GM19455 (cell line): Measurements from ENCODE around the gene RAPH1.
"Not testable (repeated sequence)": the region's sequence is repeated elsewhere in the genome, so short reads cannot be mapped to it uniquely, and the experiment has no call there.

ENCODE experiments used
- ATAC-seq: cut with Tn5 transposase; IDR thresholded peaks from one replicate; pipeline ENCODE4 v1.9.1; 2021; ENCODE audit not compliant: unreplicated experiment

RAPH1 gene

GRCh38 chr2:203438528-203438927 lies 96.6 kb downstream of the RAPH1 start:
- no peak for ATAC-seq

DNA sequence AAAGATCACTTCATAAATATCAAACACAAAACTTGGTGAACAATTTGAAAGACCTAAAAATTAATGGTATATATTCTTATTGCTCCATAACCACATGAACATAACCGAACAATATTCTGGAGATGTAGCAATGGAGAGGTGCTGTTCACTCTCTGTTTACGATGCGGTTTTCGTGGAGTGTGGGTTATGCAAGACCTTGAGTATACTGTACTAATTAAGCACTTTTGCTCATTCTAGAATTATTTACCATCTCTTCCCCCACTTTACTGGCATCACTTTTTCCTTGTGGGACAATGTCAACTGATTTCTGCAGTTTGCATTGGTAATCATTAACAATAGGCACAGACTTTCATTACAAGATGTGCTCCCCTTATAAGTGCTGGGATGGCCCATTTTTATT lies 97.6 kb downstream of the RAPH1 start:
- no peak for ATAC-seq

DNA sequence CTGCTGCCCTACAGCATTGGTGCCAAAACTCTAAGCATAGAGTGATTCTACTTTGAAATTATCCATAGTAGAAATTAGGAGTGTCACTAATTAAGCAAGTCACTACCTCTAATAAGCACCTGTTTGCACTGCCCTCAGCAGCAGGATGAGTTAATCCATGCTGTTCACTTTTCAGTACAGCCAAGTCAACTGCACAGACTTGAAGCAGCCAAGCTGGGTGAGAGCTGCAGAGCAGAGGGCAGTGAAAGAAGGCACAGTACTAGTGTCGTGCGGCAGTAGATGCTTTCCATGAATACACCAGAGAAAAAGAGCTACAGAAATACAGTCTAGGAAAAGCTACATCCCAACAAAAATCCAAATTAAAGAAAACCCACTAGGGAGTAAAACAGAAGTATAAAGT lies 98.6 kb downstream of the RAPH1 start:
- no peak for ATAC-seq

DNA sequence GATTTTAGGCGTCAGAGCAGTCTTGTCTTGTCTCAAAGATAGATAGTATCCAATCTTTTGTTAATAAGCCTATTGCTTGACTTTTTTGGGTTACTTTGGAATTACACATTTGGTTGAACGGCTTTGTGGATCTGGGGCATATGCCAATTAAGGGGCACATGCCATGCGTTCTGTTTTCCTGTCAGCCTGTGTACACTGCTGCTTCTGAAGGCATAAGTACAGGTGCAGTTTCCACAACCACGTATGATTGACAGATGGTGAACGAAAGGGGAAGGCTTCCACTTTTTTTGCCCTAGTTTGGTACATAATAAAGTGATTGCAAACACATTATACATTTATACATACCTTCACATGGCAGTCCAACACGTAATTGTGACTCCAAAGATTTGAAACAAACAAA lies 102.3 kb downstream of the RAPH1 start:
- ATAC-seq, result no peak

- ATAC-seq, result no peak
Measured at GRCh38 chr2:203431391-203432185, 103.5 kb downstream of the RAPH1 start.

DNA sequence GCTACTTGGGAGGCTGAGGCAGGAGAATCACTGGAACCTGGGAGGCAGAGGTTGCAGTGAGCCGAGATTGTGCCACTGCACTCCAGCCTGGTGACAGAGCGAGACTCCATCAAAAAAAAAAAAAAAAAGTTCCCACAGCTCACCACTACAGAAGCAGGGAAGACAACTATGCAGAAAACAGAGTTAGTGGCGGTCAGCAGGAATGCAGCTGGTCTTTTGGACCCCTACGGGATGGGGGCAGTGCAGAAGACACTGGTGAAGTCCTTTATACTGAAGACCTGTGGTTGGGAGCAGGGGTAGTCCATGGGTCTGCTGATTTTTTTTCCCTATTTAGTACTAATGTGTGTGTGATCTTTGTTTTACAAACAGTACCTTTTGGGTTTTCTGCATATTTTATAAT lies 105.5 kb downstream of the RAPH1 start:
- not testable (repeated sequence) for ATAC-seq

- no peak for ATAC-seq
Measured at GRCh38 chr2:203427061-203427460, 108.0 kb downstream of the RAPH1 start.

DNA sequence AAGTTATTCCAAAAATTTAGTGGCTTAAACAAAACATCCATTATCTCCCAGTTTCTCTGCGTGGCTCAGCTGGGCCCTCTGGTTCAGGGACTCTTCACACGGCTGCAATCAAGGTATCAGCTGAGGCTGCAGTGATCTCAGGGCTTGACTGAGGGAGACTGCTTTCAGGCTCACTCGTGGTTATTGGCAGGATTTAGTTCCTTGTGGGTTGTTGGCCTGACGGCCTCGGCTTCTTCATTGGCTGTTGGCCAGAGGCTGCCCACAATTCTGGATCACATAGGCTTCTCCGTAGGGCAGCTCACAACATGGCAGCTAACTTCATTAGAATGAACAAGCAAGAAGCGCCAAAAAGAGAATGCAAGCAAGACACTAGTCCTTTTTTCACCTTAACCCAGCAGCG lies 116.8 kb downstream of the RAPH1 start:
- ATAC-seq, result no peak

GRCh38 chr2:203413796-203414195 lies 121.3 kb downstream of the RAPH1 start:
- ATAC-seq, result no peak

DNA sequence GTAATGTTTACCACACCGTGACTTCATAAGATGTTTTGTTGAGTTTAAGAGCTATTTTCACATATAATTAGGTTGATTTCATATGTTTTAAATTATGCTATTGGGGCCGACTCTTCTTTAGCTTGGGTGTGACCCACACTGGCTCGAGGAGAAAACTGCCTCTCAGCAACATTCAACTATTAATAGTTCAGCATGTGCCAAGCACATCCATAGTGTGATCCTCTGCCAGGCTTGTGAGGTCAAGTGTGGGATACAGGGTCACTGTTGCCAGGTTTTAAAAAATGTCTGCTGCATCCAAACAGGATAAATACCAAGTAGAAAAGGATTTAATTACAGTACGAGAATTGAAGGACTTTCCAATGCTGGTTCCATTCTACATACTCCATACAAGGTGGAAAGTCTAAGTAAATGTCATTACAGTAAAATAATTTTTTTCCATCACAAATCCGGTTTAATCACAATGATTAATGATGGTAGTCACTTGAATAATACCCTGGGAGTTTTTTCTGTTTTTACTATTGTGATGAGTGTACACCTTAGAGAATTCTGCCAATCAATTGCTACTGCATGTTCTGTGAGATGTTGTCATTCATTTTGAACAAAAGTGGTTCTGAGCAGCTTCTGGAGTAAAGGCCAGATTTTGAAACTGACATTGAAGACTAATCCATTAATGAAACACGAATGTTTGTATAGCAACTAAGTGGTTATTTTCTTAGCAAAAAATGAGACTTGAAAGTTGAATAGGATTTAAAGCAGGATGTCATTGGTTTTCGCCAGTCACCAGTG lies 122.4 kb downstream of the RAPH1 start:
- no peak for ATAC-seq

DNA sequence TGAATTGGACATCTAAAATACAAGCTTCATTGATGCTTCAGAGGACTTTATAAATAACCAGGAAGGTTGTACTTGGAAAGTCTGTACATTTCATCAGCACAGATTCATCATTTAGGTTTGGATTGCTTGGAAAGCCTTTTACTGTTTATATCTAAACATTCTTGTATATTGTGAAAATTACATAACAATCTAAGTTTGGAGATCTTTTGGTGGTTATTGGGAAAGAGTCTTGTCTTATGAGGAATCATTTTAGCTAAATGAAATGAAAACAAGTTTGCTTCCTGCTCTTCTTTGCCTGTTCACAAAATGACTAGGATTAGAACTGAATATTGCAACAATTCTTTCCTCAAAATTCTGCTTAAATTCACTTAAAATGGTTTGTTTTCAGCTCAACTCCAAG lies 127.6 kb downstream of the RAPH1 start:
- no peak for ATAC-seq

GRCh38 chr2:203404996-203405395 lies 130.1 kb downstream of the RAPH1 start:
- ATAC-seq, result no peak

DNA sequence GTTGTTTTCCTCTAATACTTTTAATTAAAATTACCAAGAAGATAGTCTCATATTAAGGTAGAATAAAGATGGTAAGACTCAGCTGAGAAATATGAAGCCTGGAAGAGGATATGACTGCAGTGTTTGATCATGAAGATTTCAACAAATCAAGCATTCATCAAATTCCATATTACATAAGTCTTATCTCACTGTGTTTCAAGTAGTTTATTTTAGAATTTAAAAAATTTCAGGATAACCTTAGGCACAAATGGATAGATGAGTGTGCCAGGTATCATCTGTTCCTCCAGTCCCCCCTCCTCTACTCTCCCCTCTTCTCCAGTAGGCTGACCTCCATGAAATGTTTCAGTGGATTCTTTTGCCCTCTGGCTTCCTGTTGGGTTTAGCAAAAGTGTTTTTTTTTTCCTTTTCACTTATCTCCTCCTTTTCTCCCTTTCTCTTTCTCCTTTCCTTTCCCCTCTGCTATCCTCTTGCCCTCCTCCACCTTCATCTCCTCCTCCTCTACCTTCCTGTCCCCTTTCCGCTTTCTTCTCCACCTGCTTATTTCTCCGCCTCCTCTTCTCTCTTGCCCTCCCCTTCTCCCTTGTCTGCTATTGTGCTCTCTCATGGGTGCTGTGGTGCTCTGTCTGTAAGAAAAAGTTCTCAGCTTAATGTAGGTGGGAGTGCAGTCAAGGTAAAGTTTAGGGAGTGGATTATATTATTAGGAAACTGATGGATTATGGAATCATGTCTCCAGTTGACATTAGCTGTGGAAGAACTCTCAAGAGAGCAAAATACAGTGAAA lies 134.1 kb downstream of the RAPH1 start:
- ATAC-seq, result no peak

DNA sequence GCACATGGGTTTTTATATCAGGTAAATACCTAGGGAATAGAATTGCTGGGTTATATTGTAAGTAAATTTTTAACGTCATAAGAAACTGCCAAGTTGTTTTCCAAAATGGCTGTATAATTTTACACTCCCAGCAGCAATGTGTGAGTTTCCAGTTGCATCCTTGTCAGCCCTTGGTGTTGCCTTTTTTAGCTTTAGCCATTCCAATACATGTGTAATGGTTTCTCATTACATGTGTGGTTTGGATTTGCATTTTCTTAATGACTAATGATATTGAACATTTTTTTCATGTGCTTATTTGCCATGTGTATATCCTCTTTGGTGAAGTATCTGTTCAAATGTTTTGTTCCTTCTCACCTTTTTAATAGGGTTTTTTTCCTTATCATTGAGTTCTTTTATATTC lies 136.1 kb downstream of the RAPH1 start:
- no peak for ATAC-seq

GRCh38 chr2:203396667-203397066 lies 138.4 kb downstream of the RAPH1 start:
- no peak for ATAC-seq

DNA sequence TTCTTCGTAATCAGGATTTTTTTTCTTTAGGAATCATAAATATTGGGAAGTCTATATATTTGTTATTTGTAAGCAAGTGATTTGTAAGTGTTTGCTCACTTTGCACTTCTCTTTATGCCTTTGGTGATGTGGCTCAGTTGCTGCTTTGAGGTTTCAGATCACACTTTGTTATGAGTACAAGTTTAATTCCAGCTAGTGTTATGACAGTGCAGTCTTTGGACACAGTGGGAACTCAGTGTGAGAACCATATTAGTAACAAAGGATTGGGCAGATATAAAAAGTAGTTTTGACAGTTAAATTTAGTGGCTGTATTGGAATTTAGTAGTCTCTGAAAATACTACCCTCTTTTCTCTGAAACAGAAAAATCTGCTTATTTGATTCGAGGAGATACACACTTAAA lies 139.2 kb downstream of the RAPH1 start:
- ATAC-seq, result no peak

DNA sequence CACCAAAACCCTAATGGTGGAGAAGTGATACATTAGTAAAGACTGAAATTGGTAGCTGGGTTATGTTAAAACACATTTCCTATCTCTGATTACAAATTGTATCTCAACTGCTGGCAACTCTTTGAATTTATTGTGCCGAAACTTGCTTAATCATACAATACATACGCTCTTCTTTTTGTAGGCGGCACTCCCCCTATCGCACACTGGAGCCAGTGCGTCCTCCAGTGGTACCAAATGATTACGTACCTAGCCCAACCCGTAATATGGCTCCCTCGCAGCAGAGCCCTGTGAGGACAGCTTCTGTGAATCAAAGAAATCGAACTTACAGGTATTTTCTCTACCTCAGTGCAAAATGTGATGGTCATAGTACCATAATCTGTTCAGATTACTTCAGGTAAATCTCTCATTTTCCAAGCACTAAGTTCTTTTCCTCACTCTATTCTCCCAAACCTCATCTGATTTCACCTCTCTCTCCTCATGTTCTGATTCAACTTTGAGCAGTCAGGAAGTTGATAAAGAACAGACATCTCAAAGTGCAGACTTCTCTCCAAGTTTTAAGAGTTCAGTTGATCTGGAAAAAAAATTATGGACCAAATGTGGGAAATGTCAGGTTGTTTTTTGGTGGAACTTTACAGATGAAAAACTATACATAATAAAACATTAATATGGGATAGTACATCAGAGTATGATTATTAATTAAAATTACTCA lies 140.4 kb downstream of the RAPH1 start:
- ATAC-seq, result no peak

- ATAC-seq, result not testable (repeated sequence)
Measured at GRCh38 chr2:203388153-203388552, 146.9 kb downstream of the RAPH1 start.

DNA sequence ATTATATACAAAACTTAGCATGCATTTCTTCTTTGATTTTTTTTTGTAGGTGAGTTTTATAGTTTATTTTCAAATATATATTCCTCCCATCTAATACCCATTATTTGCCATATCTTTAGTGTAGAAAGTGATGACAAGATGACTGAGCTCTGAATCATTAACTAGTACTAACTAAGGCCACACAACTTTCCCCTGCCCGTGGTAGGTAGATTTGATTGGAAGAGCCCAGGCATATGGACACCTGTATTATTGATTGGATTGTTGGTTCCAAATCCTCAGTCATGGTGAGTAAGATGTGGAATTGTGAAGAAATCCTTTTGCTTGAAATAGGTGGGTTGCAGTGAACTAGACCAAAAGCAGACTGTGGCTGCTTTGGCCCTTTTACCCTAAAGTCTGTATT lies 152.1 kb downstream of the RAPH1 start:
- no peak for ATAC-seq

- ATAC-seq, result no peak
Measured at GRCh38 chr2:203379156-203379555, 155.9 kb downstream of the RAPH1 start.

GRCh38 chr2:203376173-203376572 lies 158.9 kb downstream of the RAPH1 start:
- ATAC-seq, result no peak
